HepG2 (cell line): Measurements from ENCODE around the gene YPEL4. TPM values are rescaled to one million over a fixed set of nuclear protein-coding genes. Genes with fewer than 3 reads are reported as not detected.

Experiments used
- ATAC-seq: fragments of 200-7000 bp; cut with Tn5 transposase; 3 replicates; pipeline ENCODE4 v1.9.1; 2020; ENCODE audit warnings: mild to moderate bottlenecking, moderate library complexity
- BruUV-seq: library from RNA; stranded (reverse); fragments of 400-500 nt; replicated peaks from 2 replicates; lab custom pipeline; 2021; lab: Mats Ljungman, UMichigan
- CTCF ChIA-PET: fragments of 300-600 bp; formaldehyde crosslinking; extraction: SDS; loops from one replicate; lab custom pipeline; 2021; ENCODE audit warnings: low total read pairs, inconsistent platforms, low intra/inter-chr PET ratio; lab: Yijun Ruan, JAX
- POLR2A ChIA-PET: fragments of 350-600 bp; sonication (Branson Sonifier 250); formaldehyde crosslinking; loops from one replicate; lab custom pipeline; 2020; ENCODE audit warnings: antibody characterized with exemption, inconsistent platforms; lab: Yijun Ruan, JAX
- DNase-seq: peaks from one replicate; pipeline ENCODE4 v3.0.0-alpha.2; 2015; ENCODE audit warnings: low spot score
- FAIRE-seq: peaks from 3 replicates; lab custom pipeline; 2011; peaks lifted over from hg19 to GRCh38; lab: Jason Lieb, UNC
- H2AFZ ChIP-seq: one replicate; pipeline ENCODE4 v1.6.1; 2011; ENCODE audit warnings: low read length, inconsistent platforms
- H3K27ac ChIP-seq: fragments of 300-600 bp; 3 replicates; pipeline ENCODE4 v1.8.0; 2011; ENCODE audit warnings: mixed run types, mild to moderate bottlenecking, mixed read lengths, low read length, inconsistent platforms; ENCODE audit not compliant: insufficient read depth; ENCODE audit errors: extremely low read length
- H3K27me3 ChIP-seq, 2 experiments: fragments of 200-600 bp in 1 of 2; 2 replicates in 1 of 2; 3 replicates in 1 of 2; pipeline versions ENCODE4 v1.6.0 to v1.8.0; 2011; ENCODE audit warnings: low read length in 2 of 2, mild to moderate bottlenecking in 2 of 2, moderate library complexity in 2 of 2, inconsistent platforms in 1 of 2; ENCODE audit not compliant: insufficient read depth in 2 of 2, control insufficient read depth in 1 of 2
- H3K36me3 ChIP-seq, 2 experiments: fragments of 200-600 bp in 1 of 2; replicated peaks in 1 of 2; 2 replicates in 1 of 2; 3 replicates in 1 of 2; pipeline versions ENCODE4 v1.5.1 to v1.8.0; 2011; ENCODE audit warnings: low read length in 2 of 2, inconsistent platforms in 1 of 2; ENCODE audit not compliant: insufficient read depth in 2 of 2, control insufficient read depth in 1 of 2
- H3K4me1 ChIP-seq: 2 replicates; pipeline ENCODE4 v1.5.1; 2012; ENCODE audit warnings: low read length, inconsistent platforms; ENCODE audit not compliant: insufficient read depth
- H3K4me2 ChIP-seq: 2 replicates; pipeline ENCODE4 v1.6.0; 2011; ENCODE audit warnings: low read depth, low read length, inconsistent platforms
- H3K4me3 ChIP-seq, 3 experiments: fragments of 200-600 bp in 1 of 3; sonication (generic), shearing (Covaris generic) in 1 of 3; replicated peaks in 1 of 3; 2 replicates each; pipeline ENCODE4 v1.5.1; 2011 to 2016; ENCODE audit warnings: low read length in 3 of 3, inconsistent platforms in 2 of 3, low read depth in 2 of 3, mild to moderate bottlenecking in 2 of 3, control low read depth in 1 of 3, mixed read lengths in 1 of 3; ENCODE audit not compliant: insufficient read depth in 1 of 3
- H3K79me2 ChIP-seq: one replicate; pipeline ENCODE4 v1.6.1; 2011; ENCODE audit warnings: low read length, inconsistent platforms; ENCODE audit not compliant: insufficient read depth
- H3K9ac ChIP-seq: 2 replicates; pipeline ENCODE4 v1.6.0; 2011; ENCODE audit warnings: mild to moderate bottlenecking, low read depth, low read length, inconsistent platforms; ENCODE audit not compliant: insufficient read depth
- H3K9me3 ChIP-seq: 2 replicates; pipeline ENCODE4 v1.5.1; 2012; ENCODE audit warnings: mild to moderate bottlenecking, low read length
- H4K20me1 ChIP-seq: 2 replicates; pipeline ENCODE4 v1.6.0; 2011; ENCODE audit warnings: inconsistent platforms, mild to moderate bottlenecking, low read length, moderate library complexity; ENCODE audit not compliant: insufficient read depth
- ATF7 ChIP-seq, 2 experiments: fragments of 450-650 bp in 1 of 2; sonication (generic) in 1 of 2; formaldehyde crosslinking in 1 of 2; IDR thresholded peaks; 2 replicates each; pipeline versions ENCODE4 v1.4.0 to v1.6.1; 2016 to 2020; ENCODE audit warnings: antibody characterized with exemption in 1 of 2, mild to moderate bottlenecking in 1 of 2, missing genetic modification reagents in 1 of 2
- BRF2 ChIP-seq: sonication (generic); formaldehyde crosslinking; IDR thresholded peaks from 2 replicates; pipeline ENCODE4 v1.8.1; 2022; ENCODE audit warnings: mild to moderate bottlenecking, missing genetic modification reagents
- CEBPG ChIP-seq: IDR thresholded peaks from 2 replicates; pipeline ENCODE4 v1.6.1; 2016
- CHCHD3 ChIP-seq: sonication (generic); formaldehyde crosslinking; IDR thresholded peaks from 2 replicates; pipeline ENCODE4 v1.8.0; 2022; ENCODE audit warnings: mild to moderate bottlenecking, missing genetic modification reagents, moderate library complexity
- ELF3 ChIP-seq: IDR thresholded peaks from 2 replicates; pipeline ENCODE4 v1.6.1; 2016; ENCODE audit warnings: missing genetic modification reagents, missing compliant biosample characterization
- GABPA ChIP-seq, 2 experiments: IDR thresholded peaks; 2 replicates each; pipeline ENCODE4 v1.6.1; 2011 to 2016; ENCODE audit warnings: low read depth in 2 of 2, low read length in 1 of 2, missing biosample characterization in 1 of 2, missing genetic modification characterization in 1 of 2
- GPN1 ChIP-seq: sonication (generic); formaldehyde crosslinking; IDR thresholded peaks from 2 replicates; pipeline ENCODE4 v1.5.1; 2020; ENCODE audit warnings: missing genetic modification reagents, borderline replicate concordance
- ISX ChIP-seq: sonication (generic); formaldehyde crosslinking; conservative IDR thresholded peaks from 2 replicates; pipeline ENCODE4 v1.5.0; 2020; ENCODE audit warnings: missing genetic modification reagents
- MED13 ChIP-seq: sonication (generic); formaldehyde crosslinking; IDR thresholded peaks from 2 replicates; pipeline ENCODE4 v1.5.0; 2020; ENCODE audit warnings: missing genetic modification reagents
- NCOA1 ChIP-seq: sonication (generic); formaldehyde crosslinking; IDR thresholded peaks from 2 replicates; pipeline ENCODE4 v1.9.0; 2021; ENCODE audit warnings: missing genetic modification reagents
- SNAI1 ChIP-seq: sonication (generic); formaldehyde crosslinking; IDR thresholded peaks from 2 replicates; pipeline ENCODE4 v1.5.0; 2020; ENCODE audit warnings: mild to moderate bottlenecking, missing genetic modification reagents, borderline replicate concordance
- TAF1 ChIP-seq: sonication (generic); formaldehyde crosslinking; IDR thresholded peaks from 2 replicates; pipeline ENCODE4 v1.4.0; 2020; ENCODE audit warnings: missing genetic modification reagents
- ZBTB20 ChIP-seq: sonication (generic); formaldehyde crosslinking; IDR thresholded peaks from 2 replicates; pipeline ENCODE4 v1.8.1; 2023; ENCODE audit warnings: missing genetic modification reagents, low read depth, mild to moderate bottlenecking, borderline replicate concordance
- ZNF224 ChIP-seq: sonication (generic); formaldehyde crosslinking; IDR thresholded peaks from 2 replicates; pipeline ENCODE4 v1.5.0; 2020; ENCODE audit warnings: mild to moderate bottlenecking, missing genetic modification reagents
- ZNF33A ChIP-seq: sonication (generic); formaldehyde crosslinking; IDR thresholded peaks from 2 replicates; pipeline ENCODE4 v1.5.1; 2020; ENCODE audit warnings: missing genetic modification reagents, mild to moderate bottlenecking, moderate library complexity, borderline replicate concordance
- ZNF414 ChIP-seq: sonication (generic); formaldehyde crosslinking; IDR thresholded peaks from 2 replicates; pipeline ENCODE4 v1.5.0; 2020; ENCODE audit warnings: missing genetic modification reagents
- ZNF709 ChIP-seq: sonication (generic); formaldehyde crosslinking; IDR thresholded peaks from 2 replicates; pipeline ENCODE4 v1.5.0; 2020; ENCODE audit warnings: mild to moderate bottlenecking, missing genetic modification reagents
- WGBS: methylation state at CpG from one replicate; pipeline ENCODE4 v1.1.6; 2017; ENCODE audit warnings: low lambda C conversion rate; 5-methylcytosine and 5-hydroxymethylcytosine counted together
- in situ Hi-C: cut with HindIII; loops from 2 replicates; pipeline ENCODE4 v1.10.0; 2017; ENCODE audit warnings: low pct_unique_long_range_greater_than_20kb; ENCODE audit not compliant: extremely low pct_ligation_motif_present
- intact Hi-C: fragments of 100-400 bp; cut with micrococcal nuclease; formaldehyde crosslinking; loops from one replicate; pipeline ENCODE4 v1.10.0; 2022; ENCODE audit not compliant: unreplicated experiment
- polyA plus RNA-seq, 8 experiments: library from polyadenylated mRNA; depleted of rRNA in 3 of 8; stranded (reverse) in 7 of 8; unstranded in 1 of 8; fragments of >200 nt; fragmentation: Illumina TruSeq in 4 of 8; extraction: Trizol in 4 of 8; gene quantifications; 2 replicates each; pipeline versions ENCODE4 v1.2.1 to v1.2.3, GENCODE V29; 2011 to 2016; ENCODE audit warnings: low read depth in 4 of 8, missing spikeins in 1 of 8, mixed read lengths in 1 of 8; ENCODE audit not compliant: insufficient read depth in 1 of 8
- total RNA-seq, 5 experiments: library from RNA; depleted of rRNA; stranded (reverse); fragments of >200 nt; fragmentation: Illumina TruSeq; extraction: Trizol; gene quantifications; 2 replicates each; pipeline ENCODE4 v1.2.3, GENCODE V29; 2016; ENCODE audit warnings: low read depth in 1 of 5
- TF ChIP-seq, protein P1 (sequence below): sonication (generic); formaldehyde crosslinking; IDR thresholded peaks from 2 replicates; pipeline ENCODE4 v1.4.0; 2020; ENCODE audit warnings: missing genetic modification reagents; ENCODE audit errors: not compliant biosample characterization
- TF ChIP-seq, protein P2 (sequence below): sonication (generic); formaldehyde crosslinking; IDR thresholded peaks from 2 replicates; pipeline ENCODE4 v1.4.0; 2020; ENCODE audit warnings: mild to moderate bottlenecking, missing genetic modification reagents

YPEL4 gene
- total and polyA plus RNA-seq, 2 of the 13 experiments (the other 11 are each of a cell fraction or from before 2014, with no cell fraction given), result 0.04 TPM; not detected in 1

GRCh38 chr11:57675176-57675941 lies 25.6 kb upstream of the YPEL4 start:
- ChIA-PET CTCF (no interaction called here), POLR2A (interaction anchor here (0.9 kb wide), 1 partner anchor 11 kb away, joined by 3 read pairs; no protein-coding TSS in a partner anchor)
- FAIRE-seq, result no peak
- H3K27me3 ChIP-seq, result no peaks in the 10 kb centered on the region
- H4K20me1 ChIP-seq, result no peaks in the 10 kb centered on the region
- ATAC-seq, result no peak
- H3K27ac ChIP-seq, result no peak overlapping the region
- H3K4me1 ChIP-seq, result peaks cover 43% of the 10 kb centered on the region
- in situ Hi-C loops (no loop called here), intact Hi-C loops (no loop called here)
- WGBS, result 99% methylated on average over 3 of the region's 3 CpGs
- H3K9ac ChIP-seq, result no peak overlapping the region
- peaks cover 51% of the 10 kb centered on the region for H3K79me2 ChIP-seq
- H2AFZ ChIP-seq, result no peak overlapping the region
- H3K36me3 ChIP-seq, result peaks cover 12 to 59% of the 10 kb centered on the region in 2 experiments
- no peak overlapping the region for H3K4me2 ChIP-seq
- TF ChIP-seq GABPA (IDR thresholded peaks at IDR 0.05; ENCODE audit: low read depth, low read length) (no peak), GABPA (CRISPR knock-in tag; IDR thresholded peaks at IDR 0.05; ENCODE audit: low read depth) (no peak), GPN1 (CRISPR knock-in tag) (no peak), ATF7 (IDR thresholded peaks at IDR 0.05) (no peak), ATF7 (CRISPR knock-in tag; IDR thresholded peaks at IDR 0.05) (no peak), NCOA1 (CRISPR knock-in tag) (no peak), SNAI1 (CRISPR knock-in tag) (no peak), CHCHD3 (CRISPR knock-in tag) (no peak), ELF3 (no peak), ISX (CRISPR knock-in tag) (no peak), ZNF224 (CRISPR knock-in tag) (no peak), ZBTB20 (CRISPR knock-in tag) (no peak), ZNF414 (CRISPR knock-in tag) (no peak), CEBPG (no peak), MED13 (CRISPR knock-in tag) (no peak), TAF1 (CRISPR knock-in tag) (no peak), BRF2 (no peak), ZNF33A (CRISPR knock-in tag) (no peak), ZNF709 (no peak)
- TF ChIP-seq, protein P1, sequence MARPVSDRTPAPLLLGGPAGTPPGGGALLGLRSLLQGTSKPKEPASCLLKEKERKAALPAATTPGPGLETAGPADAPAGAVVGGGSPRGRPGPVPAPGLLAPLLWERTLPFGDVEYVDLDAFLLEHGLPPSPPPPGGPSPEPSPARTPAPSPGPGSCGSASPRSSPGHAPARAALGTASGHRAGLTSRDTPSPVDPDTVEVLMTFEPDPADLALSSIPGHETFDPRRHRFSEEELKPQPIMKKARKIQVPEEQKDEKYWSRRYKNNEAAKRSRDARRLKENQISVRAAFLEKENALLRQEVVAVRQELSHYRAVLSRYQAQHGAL, result no peak
- TF ChIP-seq, protein P2, sequence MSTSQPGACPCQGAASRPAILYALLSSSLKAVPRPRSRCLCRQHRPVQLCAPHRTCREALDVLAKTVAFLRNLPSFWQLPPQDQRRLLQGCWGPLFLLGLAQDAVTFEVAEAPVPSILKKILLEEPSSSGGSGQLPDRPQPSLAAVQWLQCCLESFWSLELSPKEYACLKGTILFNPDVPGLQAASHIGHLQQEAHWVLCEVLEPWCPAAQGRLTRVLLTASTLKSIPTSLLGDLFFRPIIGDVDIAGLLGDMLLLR, result no peak
- no peak overlapping the region for H3K4me3 ChIP-seq
- no TSS peak for BruUV-seq
- no peak for DNase-seq
- H3K9me3 ChIP-seq, result no peaks in the 10 kb centered on the region
